GM19397 (cell line): Measurements from ENCODE around the gene DHFR2.
"Not testable (repeated sequence)": the region's sequence is repeated elsewhere in the genome, so short reads cannot be mapped to it uniquely, and the experiment has no call there.

Experiments used
- ATAC-seq: cut with Tn5 transposase; IDR thresholded peaks from one replicate; pipeline ENCODE4 v1.9.1; 2021; ENCODE audit warnings: mild to moderate bottlenecking, moderate library complexity; ENCODE audit not compliant: unreplicated experiment

The DHFR2 gene

DNA sequence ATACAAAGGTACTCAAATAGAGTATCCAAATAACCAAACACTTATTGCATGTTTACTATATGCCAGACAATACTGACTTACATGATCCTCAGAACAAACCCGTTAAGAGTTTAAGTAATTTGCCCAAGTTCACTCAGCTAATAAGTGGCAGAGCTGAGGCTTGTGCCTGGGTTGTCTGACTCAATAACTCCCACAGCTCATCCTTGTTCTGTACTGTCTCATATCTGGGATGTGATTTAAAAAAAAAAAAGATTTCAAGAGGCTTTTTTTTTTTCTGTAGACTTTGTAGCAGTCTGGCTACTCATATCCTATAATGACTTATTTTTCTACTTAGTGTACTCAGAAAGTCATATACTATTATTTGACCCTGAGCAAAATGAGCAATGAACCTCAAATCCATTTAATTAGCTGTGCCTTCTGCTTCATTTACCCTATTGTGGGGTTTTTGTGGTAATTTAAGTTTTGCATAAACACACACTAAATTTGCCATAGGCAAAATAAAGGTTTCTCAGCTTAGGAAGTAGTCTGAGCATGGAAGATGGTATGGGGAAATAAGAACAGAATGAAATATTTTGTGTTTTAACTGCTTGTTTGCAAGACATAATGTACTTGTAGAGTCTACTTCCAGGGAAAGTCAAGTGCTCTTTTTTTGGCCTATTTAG lies 3.2 kb upstream of the DHFR2 start:
- ATAC-seq = no peak

GRCh38 chr3:94065122-94065521 lies 2.4 kb upstream of the DHFR2 start:
- no peak for ATAC-seq

GRCh38 chr3:94064243-94064860 lies 1.6 kb upstream of the DHFR2 start:
- no peak for ATAC-seq

- ATAC-seq = no peak
Observed at GRCh38 chr3:94063496-94064119, 892 bp upstream of the DHFR2 start.

DNA sequence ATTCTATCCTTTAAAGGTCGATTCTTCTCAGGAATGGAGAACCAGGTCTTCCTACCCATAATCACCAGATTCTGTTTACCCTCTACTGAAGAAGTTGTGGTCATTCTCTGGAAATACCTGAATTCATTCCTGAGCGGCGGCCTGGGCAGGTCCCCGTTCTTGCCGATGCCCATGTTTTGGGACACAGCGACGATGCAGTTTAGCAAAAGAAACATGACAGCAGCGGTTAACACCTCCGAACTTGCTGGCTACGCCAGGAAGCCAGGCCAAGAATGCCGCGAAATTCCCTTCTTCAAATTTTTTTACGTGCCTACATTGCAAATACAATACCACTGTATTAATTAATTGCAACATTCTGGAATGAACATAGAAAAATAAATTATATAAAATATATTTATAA lies 1.4 kb downstream of the DHFR2 start:
- no peak for ATAC-seq

DNA sequence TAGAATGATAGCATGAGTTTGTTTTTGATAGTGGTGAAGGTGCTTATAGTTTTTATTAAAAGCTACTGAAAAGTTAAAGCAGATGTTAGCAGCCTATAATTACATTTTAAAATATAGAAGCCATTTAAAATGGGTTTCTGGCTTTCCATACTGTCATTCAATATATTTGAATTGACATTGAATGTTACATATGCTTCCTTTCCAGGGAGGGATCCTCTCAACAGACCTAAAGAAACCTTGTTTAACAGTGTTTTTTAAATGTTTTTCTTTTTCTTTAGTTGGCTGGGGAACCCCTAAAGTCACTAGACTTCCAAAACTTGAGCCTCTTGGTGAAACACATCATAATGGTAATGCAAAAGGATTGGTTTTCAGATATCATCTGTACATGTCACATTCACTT lies 12.2 kb downstream of the DHFR2 start:
- no peak for ATAC-seq

DNA sequence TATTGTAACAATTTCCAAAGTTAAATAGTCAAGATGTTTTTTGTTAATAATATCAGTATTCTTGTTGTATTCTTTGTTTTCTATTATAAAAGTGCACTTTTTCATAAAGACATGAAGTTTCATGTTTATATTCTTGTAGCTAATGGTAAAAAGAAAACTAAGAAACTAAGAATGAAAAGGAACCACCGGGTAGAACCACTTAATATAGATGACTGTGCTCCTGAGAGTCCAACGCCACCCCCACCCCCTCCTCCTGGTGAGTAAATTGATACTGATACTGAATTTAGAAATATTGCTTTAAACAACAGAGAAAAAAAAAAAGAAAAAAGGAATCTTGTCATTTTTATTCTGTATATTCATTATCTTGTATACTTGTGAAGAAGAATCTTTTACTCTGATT lies 13.4 kb downstream of the DHFR2 start:
- no peak for ATAC-seq

DNA sequence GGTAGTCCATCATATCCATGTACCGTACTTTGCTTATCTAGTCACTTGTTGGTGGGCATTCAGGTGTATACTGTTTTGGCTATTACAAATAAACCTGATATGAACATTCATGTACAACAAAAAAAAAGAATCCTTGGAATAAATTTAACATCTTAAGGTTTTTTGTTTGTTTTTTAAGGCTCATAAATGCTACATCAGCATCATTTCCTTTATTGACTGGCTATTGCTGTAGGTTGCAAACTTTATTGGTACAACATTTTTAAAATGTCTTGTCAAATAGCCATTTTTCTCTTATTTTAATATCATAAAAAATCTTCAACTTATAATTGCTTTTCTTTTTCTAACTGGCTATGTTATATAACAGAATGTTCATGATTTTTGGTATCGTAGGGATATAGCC lies 16.2 kb downstream of the DHFR2 start:
- ATAC-seq = no peak

DNA sequence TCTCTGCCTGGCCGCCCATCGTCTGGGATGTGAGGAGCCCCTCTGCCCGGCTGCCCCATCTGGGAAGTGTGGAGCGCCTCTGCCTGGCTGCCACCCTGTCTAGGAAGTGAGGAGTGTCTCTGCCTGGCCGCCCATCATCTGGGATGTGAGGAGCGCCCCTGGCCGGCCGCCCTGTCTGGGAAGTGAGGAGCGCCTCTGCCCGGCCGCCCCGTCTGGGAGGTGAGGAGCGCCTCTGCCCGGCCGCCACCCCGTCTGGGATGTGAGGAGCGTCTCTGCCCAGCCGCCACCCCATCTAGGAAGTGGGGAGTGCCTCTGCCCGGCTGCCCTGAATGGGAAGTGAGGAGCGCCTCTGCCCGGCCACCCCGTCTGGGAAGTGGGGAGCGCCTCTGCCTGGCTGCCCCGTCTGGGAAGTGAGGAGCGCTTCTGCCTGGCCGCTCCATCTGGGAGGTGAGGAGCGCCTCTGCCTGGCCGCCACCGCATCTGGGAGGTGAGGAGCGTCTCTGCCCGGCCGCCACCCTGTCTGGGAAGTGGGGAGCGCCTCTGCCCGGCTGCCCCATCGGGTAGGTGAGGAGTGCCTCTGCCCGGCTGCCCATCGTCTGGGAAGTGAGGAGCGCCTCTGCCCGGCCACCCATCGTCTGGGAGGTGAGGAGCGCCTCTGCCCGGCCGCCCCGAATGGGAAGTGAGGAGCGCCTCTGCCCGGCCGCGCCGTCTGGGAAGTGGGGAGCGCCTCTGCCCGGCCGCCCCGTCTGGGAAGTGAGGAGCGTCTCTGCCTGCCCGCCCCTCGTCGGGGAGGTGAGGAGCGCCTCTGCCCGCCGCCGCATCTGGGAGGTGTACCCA lies 18.4 kb downstream of the DHFR2 start:
- not testable (repeated sequence) for ATAC-seq

- ATAC-seq = no peak
Observed at GRCh38 chr3:94043285-94043684, 19.4 kb downstream of the DHFR2 start.

DNA sequence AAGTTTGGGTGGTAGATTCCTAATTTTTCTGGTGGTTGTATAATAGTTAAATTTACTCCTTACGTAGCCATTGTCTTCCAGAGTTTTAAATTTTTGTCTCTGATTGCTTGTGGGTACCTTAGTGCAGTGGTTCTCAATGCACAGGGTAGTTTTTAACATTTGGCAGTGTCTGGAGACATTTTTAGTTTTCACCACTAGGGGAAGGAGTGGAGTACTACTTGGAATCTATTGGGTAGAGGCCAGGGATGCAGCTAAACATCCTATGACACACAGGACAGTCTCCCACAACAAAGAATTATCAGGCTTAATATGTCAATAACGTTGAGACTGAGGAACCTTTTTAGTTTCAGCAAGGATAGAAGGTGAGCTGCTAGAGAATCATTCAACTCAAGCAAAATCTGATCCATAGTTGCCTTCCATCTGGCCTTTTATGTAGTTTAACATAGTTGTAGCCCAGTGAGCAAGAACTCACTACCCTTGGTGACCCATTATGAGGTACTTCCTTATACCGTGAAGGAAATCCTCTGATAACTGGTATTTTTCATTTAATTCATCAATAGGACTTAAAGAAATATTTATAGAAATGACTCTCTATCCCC lies 25.7 kb downstream of the DHFR2 start:
- ATAC-seq = no peak

DNA sequence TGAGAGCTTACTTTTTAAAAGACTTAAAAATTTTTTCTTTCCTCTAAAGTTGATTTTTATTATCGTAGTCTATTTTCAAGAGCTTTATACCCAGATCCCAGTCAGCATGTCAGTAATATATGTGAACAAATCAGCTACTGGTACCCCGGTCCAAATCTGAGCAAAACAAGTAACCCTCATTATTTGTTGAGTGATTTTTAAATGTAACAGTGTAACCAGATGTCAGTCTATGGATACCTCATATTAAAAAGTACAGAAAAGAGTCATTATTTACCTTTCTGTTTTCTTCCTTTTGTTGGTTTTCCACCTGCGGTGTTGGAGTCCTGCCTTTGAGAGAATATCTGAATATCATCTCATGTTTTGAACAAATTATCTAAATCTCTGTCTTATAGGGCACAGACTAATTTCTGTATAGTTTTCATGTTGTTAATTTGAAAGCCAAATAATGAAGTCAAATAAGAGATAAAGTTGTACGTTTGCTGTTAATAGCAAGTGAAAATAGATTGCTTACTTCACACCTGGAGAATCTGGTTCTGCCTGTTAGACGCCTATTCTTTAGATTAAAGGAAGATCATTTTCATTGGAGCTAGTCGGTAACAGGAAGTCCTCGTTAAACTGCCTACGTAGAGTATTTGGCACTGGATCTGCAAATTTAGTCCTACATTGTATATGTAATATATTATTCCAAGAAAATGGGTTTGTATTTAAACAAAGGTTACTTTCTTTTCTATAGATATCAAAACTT lies 34.5 kb downstream of the DHFR2 start, which contains the start of gene STX19:
STX19 (minus strand) TSS at position 505 of the 745 bp plus-strand sequence. CDS start 13,328 bp downstream, outside the sequence.
- ATAC-seq = no peak

DNA sequence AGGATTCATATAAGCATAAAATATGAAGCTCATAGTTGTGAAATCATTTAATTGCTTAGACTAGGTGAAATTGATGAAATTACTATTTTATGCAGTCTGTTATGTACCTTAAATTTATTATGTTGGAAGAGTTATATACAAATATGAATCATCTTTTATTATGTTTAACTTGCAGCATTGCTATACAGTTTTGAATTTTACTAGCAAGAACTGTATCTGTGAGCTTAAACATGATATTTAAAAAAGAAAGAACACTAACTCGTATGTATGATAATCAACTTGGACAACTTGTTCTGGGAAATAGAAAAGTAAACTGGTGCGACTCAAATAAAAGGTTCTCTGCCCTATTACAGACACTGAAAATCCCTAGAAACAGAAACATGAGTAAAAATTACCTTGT lies 36.1 kb downstream of the DHFR2 start:
- ATAC-seq = no peak

- ATAC-seq = no peak
Observed at GRCh38 chr3:94024385-94024784, 38.3 kb downstream of the DHFR2 start.

- no peak for ATAC-seq
Observed at GRCh38 chr3:94020293-94020692, 42.4 kb downstream of the DHFR2 start.

GRCh38 chr3:94019659-94020058 lies 43.1 kb downstream of the DHFR2 start:
- ATAC-seq = no peak

- ATAC-seq = no peak
Observed at GRCh38 chr3:94015025-94015424, 47.7 kb downstream of the DHFR2 start.

- ATAC-seq = no peak
Observed at GRCh38 chr3:94012185-94012584, 50.5 kb downstream of the DHFR2 start.

GRCh38 chr3:94011233-94011711 lies 51.4 kb downstream of the DHFR2 start:
- ATAC-seq = no peak

- ATAC-seq = no peak
Observed at GRCh38 chr3:94009608-94010007, 53.1 kb downstream of the DHFR2 start.
